Mucosa of rectum (tissue), 2 donors: ENCODE results near the gene DOK1.

Experiments
- H3K27ac ChIP-seq, 2 donors: one replicate each; pipeline ENCODE4 v1.7.0; 2013; ENCODE audit warnings: inconsistent platforms in 2 of 2, low read depth in 2 of 2, low read length in 2 of 2
- H3K27me3 ChIP-seq, 2 donors: one replicate each; pipeline ENCODE4 v1.7.0; 2013; ENCODE audit warnings: low read length in 2 of 2; ENCODE audit not compliant: control insufficient read depth in 2 of 2, insufficient read depth in 2 of 2
- H3K36me3 ChIP-seq, 2 donors: one replicate each; pipeline ENCODE4 v1.7.0; 2013; ENCODE audit warnings: low read length in 2 of 2; ENCODE audit not compliant: control insufficient read depth in 2 of 2, insufficient read depth in 2 of 2
- H3K4me1 ChIP-seq, 2 donors: one replicate each; pipeline ENCODE4 v1.7.0; 2013; ENCODE audit warnings: low read length in 2 of 2, mild to moderate bottlenecking in 1 of 2; ENCODE audit not compliant: control insufficient read depth in 2 of 2, insufficient read depth in 2 of 2
- H3K4me3 ChIP-seq, 2 donors: one replicate each; pipeline ENCODE4 v1.7.0; 2013; ENCODE audit warnings: low read length in 2 of 2
- H3K9ac ChIP-seq, 2 donors: one replicate each; pipeline ENCODE4 v1.7.0; 2013; ENCODE audit warnings: low read length in 2 of 2, low read depth in 1 of 2, mild to moderate bottlenecking in 1 of 2
- H3K9me3 ChIP-seq, 2 donors: one replicate each; pipeline ENCODE4 v1.7.0; 2013; ENCODE audit warnings: low read length in 2 of 2; ENCODE audit not compliant: control insufficient read depth in 2 of 2
- donor health status: healthy.
- donor health status: Normal muscosa, but diverticular disease.

The DOK1 gene

DNA sequence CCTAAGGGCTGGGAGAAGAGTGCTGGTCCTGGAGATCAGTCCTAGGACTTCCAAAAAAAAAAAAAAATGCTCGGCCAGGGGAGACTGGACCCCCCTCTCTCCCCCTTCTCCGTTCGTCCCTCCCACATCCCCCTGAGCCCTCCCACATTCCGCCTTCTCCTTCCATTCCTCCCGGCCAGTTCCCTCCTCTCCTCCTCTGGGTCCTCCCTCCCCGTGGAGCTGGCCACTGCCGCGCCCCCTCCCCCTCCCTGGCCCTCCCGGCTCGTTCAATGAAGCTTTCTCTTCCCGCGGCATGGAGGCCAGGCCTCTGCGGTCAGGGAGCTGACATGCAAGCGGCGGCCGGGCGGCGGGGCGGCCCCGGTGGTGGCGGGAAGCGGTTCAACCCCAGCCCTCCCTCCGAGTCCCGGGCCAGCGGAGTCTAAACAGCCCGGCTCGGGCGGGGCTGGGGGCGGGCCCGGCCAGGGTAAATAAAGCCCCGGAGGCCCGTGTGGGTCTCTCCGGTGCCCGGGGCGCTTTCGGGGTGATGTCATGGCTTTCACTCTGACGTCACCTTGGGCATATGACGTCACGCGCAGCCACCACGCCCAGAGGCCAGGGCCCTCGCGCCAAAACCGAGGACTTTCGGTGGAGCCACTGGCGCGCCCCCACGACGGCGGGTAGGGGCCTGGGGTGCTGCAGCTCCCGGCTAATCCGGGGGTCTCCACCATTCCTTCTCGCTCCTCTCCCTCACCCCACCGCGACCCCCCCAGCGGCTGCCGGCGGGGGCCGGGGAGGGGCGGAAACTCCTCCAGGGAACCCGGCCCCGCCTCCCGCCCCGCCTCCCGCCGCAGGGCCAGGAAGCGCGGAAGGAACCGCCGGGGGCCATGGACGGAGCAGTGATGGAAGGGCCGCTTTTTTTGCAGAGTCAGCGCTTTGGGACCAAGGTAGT is at the start of gene DOK1, which contains the start of gene LOXL3:
Gene DOK1, plus strand, starts transcription at position 829 of the 928 bp plus-strand sequence. Its CDS starts 35 bp downstream, at position 864.
Gene LOXL3, minus strand, starts transcription at position 51 of the 928 bp plus-strand sequence. CDS start 1,308 bp downstream, outside the sequence.
- Histone ChIP-seq H3K9ac (peak within 1 kb of the TSS; percentile 86 to 91), H3K27ac (peak within 1 kb of the TSS; percentile 81 to 85), H3K4me3 (peak within 1 kb of the TSS; percentile 99), H3K36me3 (peaks cover 0 to 8% of the 10 kb centered on the region in 2 donors), H3K4me1 (peaks cover 18 to 20% of the 10 kb centered on the region in 2 donors), H3K27me3 (no peaks in the 10 kb centered on the region), H3K9me3 (no peaks in the 10 kb centered on the region)

DNA sequence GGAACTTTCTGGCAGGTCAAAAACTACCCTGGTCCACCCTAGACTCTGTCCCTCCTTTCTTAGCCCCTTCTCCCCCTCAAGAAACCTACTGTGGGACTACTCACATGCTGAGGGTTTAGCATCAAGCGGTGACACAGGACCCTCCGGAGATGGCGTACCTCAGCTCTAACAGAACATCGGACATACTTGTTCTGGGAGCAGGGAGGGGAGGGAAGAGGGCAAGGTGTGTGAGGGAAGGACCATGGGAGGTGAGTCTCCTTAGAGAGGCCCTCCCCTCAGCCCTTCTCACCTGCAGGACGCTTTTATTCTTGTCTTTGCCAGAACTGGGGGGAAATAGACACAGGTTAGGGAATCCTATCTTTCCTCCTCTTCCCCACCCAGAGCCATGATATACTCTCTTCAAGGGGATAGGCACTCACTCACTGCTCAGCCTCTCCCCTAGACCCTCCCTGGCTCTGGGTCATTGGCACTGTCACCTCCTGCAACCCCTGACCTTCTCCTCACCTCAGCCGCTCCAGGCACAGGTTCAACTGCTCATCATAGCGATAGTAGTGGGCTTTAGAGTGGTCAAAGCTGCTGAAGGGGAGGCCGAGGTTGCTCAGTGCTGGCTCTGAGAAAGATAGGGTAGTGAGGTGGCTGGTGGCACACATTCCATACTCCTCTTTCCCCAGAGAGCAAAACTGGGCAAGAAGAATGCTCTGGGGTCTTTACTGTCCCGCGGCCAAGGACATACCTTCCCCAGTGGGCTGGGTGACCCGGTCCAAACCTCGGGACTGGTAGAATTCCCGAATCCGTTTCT is 48.9 kb upstream of the DOK1 start:
- Histone ChIP-seq H3K4me1 (peaks cover 29 to 36% of the 10 kb centered on the region in 2 donors), H3K9ac (no peak overlapping the region), H3K36me3 (peaks cover 7 to 12% of the 10 kb centered on the region in 2 donors), H3K4me3 (peak overlapping the region; percentile 2 to 41), H3K27ac (no peak overlapping the region), H3K27me3 (peaks cover 9 to 10% of the 10 kb centered on the region in 2 donors), H3K9me3 (no peaks in the 10 kb centered on the region)

DNA sequence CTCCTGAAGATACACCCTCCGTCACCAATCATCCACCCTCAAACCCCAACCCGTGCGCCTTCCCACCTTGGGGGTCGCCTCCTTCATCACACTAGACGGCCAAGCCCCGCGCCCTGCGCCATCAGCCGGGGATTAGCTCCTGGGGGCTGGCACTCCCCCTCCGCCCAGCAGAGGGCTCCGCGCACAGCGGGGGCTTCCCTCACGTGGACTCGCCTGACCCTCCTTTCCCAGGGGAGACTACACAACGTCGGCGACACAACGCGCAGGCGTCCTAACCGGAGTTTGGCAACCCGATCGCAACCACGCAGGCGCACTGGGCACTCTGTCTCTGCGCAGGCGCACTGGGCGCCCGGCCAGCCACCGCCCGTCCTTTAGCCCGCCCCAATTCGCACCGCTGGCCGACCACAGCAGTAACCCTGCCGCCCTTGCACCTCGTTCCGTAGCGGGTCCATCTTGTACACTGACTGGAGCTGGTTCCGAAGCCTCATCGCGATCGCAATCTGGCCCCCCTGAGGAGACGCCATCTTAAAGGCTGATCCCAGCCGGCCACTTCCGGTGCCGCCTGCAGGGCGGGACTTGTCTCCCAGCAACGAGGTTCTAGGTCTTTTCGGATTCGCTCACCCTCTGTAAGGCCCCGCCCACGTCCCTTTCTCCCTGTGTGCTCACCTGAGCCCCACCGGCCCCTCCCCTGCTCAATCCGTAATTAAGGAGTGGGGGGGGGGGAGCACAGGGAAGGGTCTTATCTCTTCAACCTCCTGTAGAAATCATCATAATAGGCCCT is 47.2 kb upstream of the DOK1 start, which contains the start of gene PCGF1:
Gene PCGF1, minus strand, starts transcription at position 551 of the 781 bp plus-strand sequence. Its CDS starts 27 bp downstream, at position 524.
- peak within 1 kb of the TSS; percentile 97 to 100 for H3K4me3 ChIP-seq
- peaks cover 7 to 12% of the 10 kb centered on the region in 2 donors for H3K36me3 ChIP-seq
- peaks cover 24 to 36% of the 10 kb centered on the region in 2 donors for H3K4me1 ChIP-seq
- peaks cover 22 to 23% of the 10 kb centered on the region in 2 donors for H3K27me3 ChIP-seq
- peak within 1 kb of the TSS; percentile 99 to 100 for H3K9ac ChIP-seq
- no peaks in the 10 kb centered on the region for H3K9me3 ChIP-seq
- H3K27ac ChIP-seq = peak within 1 kb of the TSS; percentile 100

DNA sequence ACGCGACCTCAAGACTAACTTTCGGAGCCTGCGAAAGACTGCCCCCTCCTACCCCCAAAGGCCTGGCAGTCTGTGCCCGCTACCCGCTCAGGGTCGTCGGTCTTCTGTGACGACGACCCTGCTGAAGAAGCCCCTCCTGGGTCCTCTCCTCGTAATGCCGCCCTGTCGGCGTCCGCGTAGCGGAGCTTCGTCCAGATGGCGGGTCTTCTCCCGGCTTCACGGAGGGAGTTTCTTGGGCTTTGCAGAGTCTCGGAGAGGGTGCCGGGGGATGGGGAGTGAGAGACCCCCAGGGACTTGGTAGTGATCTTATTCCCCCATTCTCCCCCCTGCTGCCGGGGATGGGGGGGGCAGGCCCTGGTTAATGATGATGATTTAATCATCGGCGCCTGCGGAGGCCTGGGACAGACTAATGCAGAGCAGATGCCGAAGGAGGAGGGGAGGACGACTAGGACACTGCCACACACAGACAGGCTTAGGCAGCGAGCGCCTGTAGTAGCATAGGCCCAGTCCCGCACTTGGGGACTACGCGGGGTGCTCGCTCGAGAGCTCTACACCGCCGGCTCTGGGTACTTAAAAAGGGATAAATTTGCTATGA is 46.5 kb upstream of the DOK1 start:
- Histone ChIP-seq H3K27ac (peak overlapping the region; percentile 100), H3K4me3 (peak overlapping the region; percentile 97 to 100), H3K9me3 (no peaks in the 10 kb centered on the region), H3K9ac (peak overlapping the region; percentile 99 to 100), H3K27me3 (peaks cover 22 to 29% of the 10 kb centered on the region in 2 donors), H3K4me1 (peaks cover 24 to 36% of the 10 kb centered on the region in 2 donors), H3K36me3 (peaks cover 7 to 12% of the 10 kb centered on the region in 2 donors)

GRCh38 chr2:74510272-74510671 is 44.2 kb upstream of the DOK1 start:
- peaks cover 13 to 28% of the 10 kb centered on the region in 2 donors for H3K4me1 ChIP-seq
- H3K27me3 ChIP-seq = peaks cover 37 to 46% of the 10 kb centered on the region in 2 donors

DNA sequence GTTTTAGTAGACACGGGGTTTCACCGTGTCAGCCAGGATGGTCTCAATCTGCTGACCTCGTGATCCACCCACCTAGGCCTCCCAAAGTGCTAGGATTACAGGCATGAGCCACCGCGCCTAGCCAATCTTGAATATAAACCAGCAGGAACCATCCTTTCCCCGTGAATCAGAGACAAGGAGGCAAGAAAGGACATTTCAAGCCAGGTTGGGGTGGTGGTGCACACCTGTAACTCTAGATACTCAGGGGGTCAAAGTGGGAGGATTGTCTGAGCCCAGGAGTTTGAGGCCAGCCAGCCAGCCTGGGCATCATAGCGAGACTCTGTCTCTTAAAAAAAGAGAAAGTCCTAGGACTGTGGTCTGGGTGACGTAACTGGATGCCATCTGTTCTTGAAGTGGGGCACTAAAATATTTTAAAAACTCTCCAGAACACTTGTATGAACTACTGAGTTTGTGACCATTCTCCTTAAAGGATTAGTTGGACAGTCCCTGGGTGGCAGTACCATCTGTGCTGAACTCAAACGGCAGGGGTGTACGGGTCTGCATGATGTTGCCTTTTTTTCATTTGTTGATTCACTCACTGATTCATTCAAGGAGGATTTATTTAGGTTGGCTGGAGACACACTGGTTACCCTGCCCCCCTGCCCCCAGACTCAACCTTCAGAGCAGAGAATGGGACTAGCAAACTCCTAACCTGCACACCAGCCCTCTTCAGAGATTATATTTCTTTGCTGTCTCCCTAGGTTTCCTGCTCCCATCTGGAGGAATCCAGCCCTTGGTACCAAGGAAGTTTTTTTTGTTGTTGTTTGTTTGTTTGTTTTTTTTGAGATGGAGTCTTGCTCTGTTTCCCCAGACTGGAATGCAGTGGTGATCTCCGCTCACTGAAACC is 43.2 kb upstream of the DOK1 start:
- peaks cover 12 to 20% of the 10 kb centered on the region in 2 donors for H3K4me1 ChIP-seq

More at GRCh38 chr2:74510272-74510671, 44.2 kb upstream of the DOK1 start:
- Histone ChIP-seq H3K9me3 (no peaks in the 10 kb centered on the region), H3K4me3 (no peak overlapping the region), H3K27ac (no peak overlapping the region), H3K36me3 (peaks cover 7 to 9% of the 10 kb centered on the region in 2 donors), H3K9ac (no peak overlapping the region)

DNA sequence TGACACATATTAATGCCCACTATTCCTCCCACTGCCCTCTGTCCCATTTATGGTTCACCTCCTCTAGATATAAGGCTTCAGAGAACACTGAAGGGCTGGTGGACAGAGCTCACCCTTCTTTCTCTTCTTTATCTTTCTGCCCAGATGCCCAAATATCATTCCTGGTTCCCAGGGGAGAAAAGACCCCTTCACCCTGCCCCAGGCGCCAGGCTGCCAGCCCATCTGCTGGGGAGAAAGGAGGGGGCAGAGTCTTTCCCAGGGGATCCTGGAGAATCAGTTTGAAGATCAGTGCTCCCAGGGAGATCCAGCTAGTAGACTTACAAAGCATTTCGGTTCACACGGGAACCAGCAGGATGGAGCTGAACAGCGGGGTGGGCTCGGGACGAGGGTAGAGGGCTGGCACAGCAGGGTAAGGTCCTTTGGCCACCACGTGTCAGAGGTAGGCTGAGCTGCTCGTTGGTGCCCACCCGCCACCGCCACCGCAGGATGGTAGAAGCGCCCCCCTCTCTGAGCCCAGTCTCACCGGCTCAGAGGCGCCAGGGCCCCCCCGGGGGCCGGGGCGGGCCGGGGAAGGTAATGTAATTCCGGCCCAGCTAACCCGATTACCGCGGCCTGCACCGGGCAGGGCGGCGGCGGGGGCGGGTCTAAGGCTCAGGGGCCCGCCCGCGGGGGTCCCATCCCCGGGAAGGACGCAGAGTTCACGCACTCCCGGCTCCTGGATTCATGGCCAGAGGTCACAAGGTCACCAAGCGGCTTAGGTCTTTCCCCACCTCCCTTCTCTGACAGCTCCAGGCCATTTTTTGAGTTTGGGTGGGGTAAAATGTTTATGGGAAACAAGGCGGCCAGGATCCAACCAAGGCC is 41.5 kb upstream of the DOK1 start:
- Histone ChIP-seq H3K4me1 (peaks cover 6 to 13% of the 10 kb centered on the region in 2 donors), H3K4me3 (no peak overlapping the region), H3K9me3 (no peaks in the 10 kb centered on the region), H3K36me3 (no peaks in the 10 kb centered on the region), H3K27me3 (peaks cover 49 to 59% of the 10 kb centered on the region in 2 donors), H3K9ac (no peak overlapping the region), H3K27ac (no peak overlapping the region)

More for the DNA sequence above, 43.2 kb upstream of the DOK1 start:
- Histone ChIP-seq H3K27me3 (peaks cover 41 to 51% of the 10 kb centered on the region in 2 donors), H3K9me3 (no peaks in the 10 kb centered on the region), H3K27ac (no peak overlapping the region), H3K36me3 (no peaks in the 10 kb centered on the region), H3K4me3 (no peak overlapping the region), H3K9ac (no peak overlapping the region)
